Activated naive CD8-positive, alpha-beta T cell treated with anti-CD3 and anti-CD28 coated beads, Interleukin-2, amount 50 U/mL, for 24 hours (primary cell): ENCODE measurements around the gene AFF3.
A peak's percentile ranks its signal among the peaks of the same experiment; 100 is the strongest.

Experiments used
- ATAC-seq: fragments of 150-1000 bp; cut with Tn5 transposase; one replicate; pipeline ENCODE4 v1.10.0; 2021
- DNase-seq: peaks from one replicate; pipeline ENCODE4 v3.0.0; 2021
- H3K27ac Mint-ChIP-seq: one replicate; pipeline ENCODE4 v1.8.0; 2021; ENCODE audit warnings: mild to moderate bottlenecking, mixed read lengths
- H3K27me3 Mint-ChIP-seq: one replicate; pipeline ENCODE4 v1.8.0; 2021; ENCODE audit warnings: mixed read lengths
- H3K36me3 Mint-ChIP-seq: one replicate; pipeline ENCODE4 v1.8.0; 2021; ENCODE audit warnings: low read depth, mixed read lengths
- H3K4me1 Mint-ChIP-seq: one replicate; pipeline ENCODE4 v1.8.0; 2021; ENCODE audit warnings: mixed read lengths
- H3K4me3 Mint-ChIP-seq: one replicate; pipeline ENCODE4 v1.8.0; 2021; ENCODE audit warnings: mild to moderate bottlenecking, moderate library complexity, mixed read lengths
- H3K9me3 Mint-ChIP-seq: one replicate; pipeline ENCODE4 v1.8.0; 2021; ENCODE audit warnings: mixed read lengths

AFF3 gene

GRCh38 chr2:99554871-99555270 lies 587.5 kb downstream of the AFF3 start:
- Mint-ChIP-seq H3K4me1 (no peaks in the 10 kb centered on the region), H3K27ac (no peak overlapping the region), H3K9me3 (no peaks in the 10 kb centered on the region), H3K36me3 (peaks cover 1% of the 10 kb centered on the region), H3K27me3 (no peaks in the 10 kb centered on the region), H3K4me3 (no peak overlapping the region)
- ATAC-seq (no peak), DNase-seq (no peak)

GRCh38 chr2:99554238-99554637 lies 588.2 kb downstream of the AFF3 start:
- Mint-ChIP-seq H3K36me3 (peaks cover 1% of the 10 kb centered on the region), H3K4me3 (no peak overlapping the region), H3K27me3 (no peaks in the 10 kb centered on the region), H3K4me1 (no peaks in the 10 kb centered on the region), H3K27ac (no peak overlapping the region), H3K9me3 (no peaks in the 10 kb centered on the region)
- DNase-seq (no peak), ATAC-seq (no peak)

- H3K4me3 Mint-ChIP-seq = no peak overlapping the region
- no peak overlapping the region for H3K27ac Mint-ChIP-seq
Measured at GRCh38 chr2:99552529-99552928, 589.9 kb downstream of the AFF3 start.

GRCh38 chr2:99550368-99550767 lies 592.0 kb downstream of the AFF3 start:
- Mint-ChIP-seq H3K4me1 (no peaks in the 10 kb centered on the region), H3K27me3 (peaks cover 2% of the 10 kb centered on the region), H3K9me3 (no peaks in the 10 kb centered on the region), H3K36me3 (peaks cover 3% of the 10 kb centered on the region), H3K27ac (no peak overlapping the region), H3K4me3 (no peak overlapping the region)
- ATAC-seq = no peak
- no peak for DNase-seq

More at GRCh38 chr2:99552529-99552928, 589.9 kb downstream of the AFF3 start:
- H3K36me3 Mint-ChIP-seq = peaks cover 3% of the 10 kb centered on the region
- H3K4me1 Mint-ChIP-seq = no peaks in the 10 kb centered on the region
- ATAC-seq (no peak), DNase-seq (no peak)
- no peaks in the 10 kb centered on the region for H3K9me3 Mint-ChIP-seq
- no peaks in the 10 kb centered on the region for H3K27me3 Mint-ChIP-seq

GRCh38 chr2:99545604-99546003 lies 596.8 kb downstream of the AFF3 start:
- H3K27ac Mint-ChIP-seq = no peak overlapping the region
- no peak for ATAC-seq
- H3K4me1 Mint-ChIP-seq = no peaks in the 10 kb centered on the region
- no peaks in the 10 kb centered on the region for H3K9me3 Mint-ChIP-seq
- no peak overlapping the region for H3K4me3 Mint-ChIP-seq
- H3K36me3 Mint-ChIP-seq = peaks cover 2% of the 10 kb centered on the region
- peaks cover 6% of the 10 kb centered on the region for H3K27me3 Mint-ChIP-seq
- DNase-seq = no peak

GRCh38 chr2:99545066-99545465 lies 597.3 kb downstream of the AFF3 start:
- DNase-seq = no peak
- Mint-ChIP-seq H3K27me3 (peaks cover 6% of the 10 kb centered on the region), H3K4me3 (no peak overlapping the region), H3K27ac (no peak overlapping the region), H3K36me3 (peaks cover 2% of the 10 kb centered on the region), H3K4me1 (no peaks in the 10 kb centered on the region), H3K9me3 (no peaks in the 10 kb centered on the region)
- ATAC-seq = no peak

- H3K27me3 Mint-ChIP-seq = peaks cover 6% of the 10 kb centered on the region
Measured at GRCh38 chr2:99544608-99545007, 597.8 kb downstream of the AFF3 start.

GRCh38 chr2:99543247-99543646 lies 599.1 kb downstream of the AFF3 start:
- peaks cover 2% of the 10 kb centered on the region for H3K36me3 Mint-ChIP-seq
- H3K27ac Mint-ChIP-seq = no peak overlapping the region
- peaks cover 10% of the 10 kb centered on the region for H3K27me3 Mint-ChIP-seq
- no peaks in the 10 kb centered on the region for H3K4me1 Mint-ChIP-seq
- no peak for ATAC-seq
- no peaks in the 10 kb centered on the region for H3K9me3 Mint-ChIP-seq
- H3K4me3 Mint-ChIP-seq = no peak overlapping the region
- DNase-seq = no peak

More at GRCh38 chr2:99544608-99545007, 597.8 kb downstream of the AFF3 start:
- DNase-seq (no peak), ATAC-seq (no peak)
- H3K27ac Mint-ChIP-seq = no peak overlapping the region
- peaks cover 2% of the 10 kb centered on the region for H3K36me3 Mint-ChIP-seq
- no peaks in the 10 kb centered on the region for H3K9me3 Mint-ChIP-seq
- no peaks in the 10 kb centered on the region for H3K4me1 Mint-ChIP-seq
- no peak overlapping the region for H3K4me3 Mint-ChIP-seq

GRCh38 chr2:99537910-99538485 lies 604.4 kb downstream of the AFF3 start:
- H3K27me3 Mint-ChIP-seq = peaks cover 14% of the 10 kb centered on the region
- ATAC-seq = no peak
- no peak overlapping the region for H3K4me3 Mint-ChIP-seq
- no peak for DNase-seq
- no peak overlapping the region for H3K27ac Mint-ChIP-seq
- H3K4me1 Mint-ChIP-seq = no peaks in the 10 kb centered on the region
- H3K9me3 Mint-ChIP-seq = peaks cover 7% of the 10 kb centered on the region
- no peaks in the 10 kb centered on the region for H3K36me3 Mint-ChIP-seq

- Mint-ChIP-seq H3K4me3 (no peak overlapping the region), H3K9me3 (no peaks in the 10 kb centered on the region), H3K4me1 (no peaks in the 10 kb centered on the region), H3K27ac (no peak overlapping the region), H3K27me3 (peaks cover 10% of the 10 kb centered on the region), H3K36me3 (no peaks in the 10 kb centered on the region)
- no peak for ATAC-seq
- DNase-seq = no peak
Measured at GRCh38 chr2:99524056-99524455, 618.3 kb downstream of the AFF3 start.

- ATAC-seq (no peak), DNase-seq (no peak)
- H3K9me3 Mint-ChIP-seq = no peaks in the 10 kb centered on the region
- H3K27me3 Mint-ChIP-seq = peaks cover 13% of the 10 kb centered on the region
- H3K27ac Mint-ChIP-seq = no peak overlapping the region
- H3K4me3 Mint-ChIP-seq = no peak overlapping the region
- H3K36me3 Mint-ChIP-seq = no peaks in the 10 kb centered on the region
- no peaks in the 10 kb centered on the region for H3K4me1 Mint-ChIP-seq
Measured at GRCh38 chr2:99522157-99522556, 620.2 kb downstream of the AFF3 start.

- ATAC-seq (peak; percentile 36), DNase-seq (no peak)
- Mint-ChIP-seq H3K27me3 (peaks cover 9% of the 10 kb centered on the region), H3K9me3 (no peaks in the 10 kb centered on the region), H3K36me3 (no peaks in the 10 kb centered on the region), H3K4me3 (no peak overlapping the region), H3K4me1 (no peaks in the 10 kb centered on the region), H3K27ac (no peak overlapping the region)
Measured at GRCh38 chr2:99520813-99521212, 621.6 kb downstream of the AFF3 start.

GRCh38 chr2:99520195-99520594 lies 622.2 kb downstream of the AFF3 start:
- Mint-ChIP-seq H3K27ac (no peak overlapping the region), H3K27me3 (peaks cover 10% of the 10 kb centered on the region), H3K4me3 (no peak overlapping the region), H3K4me1 (no peaks in the 10 kb centered on the region), H3K36me3 (no peaks in the 10 kb centered on the region), H3K9me3 (no peaks in the 10 kb centered on the region)
- no peak for ATAC-seq
- DNase-seq = no peak

GRCh38 chr2:99514357-99514756 lies 628.0 kb downstream of the AFF3 start:
- H3K4me1 Mint-ChIP-seq = no peaks in the 10 kb centered on the region
- H3K4me3 Mint-ChIP-seq = no peak overlapping the region
- DNase-seq (no peak), ATAC-seq (no peak)
- no peak overlapping the region for H3K27ac Mint-ChIP-seq
- peaks cover 7% of the 10 kb centered on the region for H3K27me3 Mint-ChIP-seq
- no peaks in the 10 kb centered on the region for H3K36me3 Mint-ChIP-seq
- no peaks in the 10 kb centered on the region for H3K9me3 Mint-ChIP-seq

- Mint-ChIP-seq H3K4me1 (no peaks in the 10 kb centered on the region), H3K27ac (no peak overlapping the region), H3K36me3 (no peaks in the 10 kb centered on the region), H3K27me3 (peaks cover 3% of the 10 kb centered on the region), H3K9me3 (no peaks in the 10 kb centered on the region), H3K4me3 (no peak overlapping the region)
- ATAC-seq = no peak
- DNase-seq = no peak
Measured at GRCh38 chr2:99512181-99512591, 630.2 kb downstream of the AFF3 start.

GRCh38 chr2:99509387-99509786 lies 633.0 kb downstream of the AFF3 start:
- ATAC-seq = no peak
- Mint-ChIP-seq H3K27me3 (peaks cover 2% of the 10 kb centered on the region), H3K36me3 (no peaks in the 10 kb centered on the region), H3K9me3 (no peaks in the 10 kb centered on the region), H3K4me1 (peaks cover 11% of the 10 kb centered on the region), H3K4me3 (no peak overlapping the region), H3K27ac (no peak overlapping the region)
- no peak for DNase-seq
